Mammary epithelial cell (primary cell): ENCODE data around the gene ITGA8.

ENCODE experiments used
- EZH2 ChIP-seq: IDR thresholded peaks from 2 replicates; pipeline ENCODE4 v1.6.1; 2012; ENCODE audit warnings: low read length, inconsistent platforms, borderline replicate concordance
- TF ChIP-seq, protein P1 (sequence below), 2 donors: IDR thresholded peaks in 1 of 2; conservative IDR thresholded peaks in 1 of 2; 2 replicates each; pipeline ENCODE4 v1.5.1; 2011 to 2012; ENCODE audit warnings: inconsistent platforms in 2 of 2, low read length in 2 of 2, mild to moderate bottlenecking in 2 of 2, control low read depth in 1 of 2, low read depth in 1 of 2; ENCODE audit not compliant: insufficient read depth in 1 of 2; ENCODE audit errors: extremely low read depth in 1 of 2

DNA sequence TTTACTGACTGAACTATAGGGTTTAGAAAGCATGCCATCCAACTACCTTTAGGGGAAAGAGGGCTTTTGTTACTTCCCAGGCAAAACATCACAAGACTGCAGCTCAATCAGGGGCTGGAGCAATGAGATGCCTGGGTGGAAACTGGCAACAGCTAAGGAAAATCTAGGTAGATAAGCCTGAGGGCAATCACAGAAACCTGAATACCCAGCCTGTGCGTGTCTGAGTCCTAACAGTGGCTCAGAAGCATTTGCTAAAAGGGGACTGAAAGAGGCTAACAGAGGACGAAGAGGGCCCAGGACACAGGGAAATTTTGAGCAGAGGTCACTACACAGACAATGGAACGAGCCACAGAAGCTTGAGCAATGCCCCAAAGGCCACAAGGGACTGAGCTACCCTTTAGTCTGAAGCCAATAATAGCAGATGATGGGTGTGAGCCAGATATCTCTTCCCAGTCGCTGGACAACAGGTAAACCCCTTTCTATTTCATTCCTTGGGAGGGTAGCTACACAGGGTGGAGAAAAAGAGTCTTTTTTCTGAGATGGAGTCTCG is 79.1 kb downstream of the ITGA8 start:
- TF ChIP-seq EZH2, result no peak
- TF ChIP-seq, protein P1, sequence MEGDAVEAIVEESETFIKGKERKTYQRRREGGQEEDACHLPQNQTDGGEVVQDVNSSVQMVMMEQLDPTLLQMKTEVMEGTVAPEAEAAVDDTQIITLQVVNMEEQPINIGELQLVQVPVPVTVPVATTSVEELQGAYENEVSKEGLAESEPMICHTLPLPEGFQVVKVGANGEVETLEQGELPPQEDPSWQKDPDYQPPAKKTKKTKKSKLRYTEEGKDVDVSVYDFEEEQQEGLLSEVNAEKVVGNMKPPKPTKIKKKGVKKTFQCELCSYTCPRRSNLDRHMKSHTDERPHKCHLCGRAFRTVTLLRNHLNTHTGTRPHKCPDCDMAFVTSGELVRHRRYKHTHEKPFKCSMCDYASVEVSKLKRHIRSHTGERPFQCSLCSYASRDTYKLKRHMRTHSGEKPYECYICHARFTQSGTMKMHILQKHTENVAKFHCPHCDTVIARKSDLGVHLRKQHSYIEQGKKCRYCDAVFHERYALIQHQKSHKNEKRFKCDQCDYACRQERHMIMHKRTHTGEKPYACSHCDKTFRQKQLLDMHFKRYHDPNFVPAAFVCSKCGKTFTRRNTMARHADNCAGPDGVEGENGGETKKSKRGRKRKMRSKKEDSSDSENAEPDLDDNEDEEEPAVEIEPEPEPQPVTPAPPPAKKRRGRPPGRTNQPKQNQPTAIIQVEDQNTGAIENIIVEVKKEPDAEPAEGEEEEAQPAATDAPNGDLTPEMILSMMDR (conservative IDR thresholded peaks at IDR 0.05 in 1 of 2, IDR thresholded peaks at IDR 0.05 in 1 of 2; ENCODE audit: extremely low read depth in 1 of 2, insufficient read depth in 1 of 2, low read depth in 1 of 2, low read length in 2 of 2), result no peak
